ENCODE data around the gene RABGGTB.

Gene RABGGTB

DNA sequence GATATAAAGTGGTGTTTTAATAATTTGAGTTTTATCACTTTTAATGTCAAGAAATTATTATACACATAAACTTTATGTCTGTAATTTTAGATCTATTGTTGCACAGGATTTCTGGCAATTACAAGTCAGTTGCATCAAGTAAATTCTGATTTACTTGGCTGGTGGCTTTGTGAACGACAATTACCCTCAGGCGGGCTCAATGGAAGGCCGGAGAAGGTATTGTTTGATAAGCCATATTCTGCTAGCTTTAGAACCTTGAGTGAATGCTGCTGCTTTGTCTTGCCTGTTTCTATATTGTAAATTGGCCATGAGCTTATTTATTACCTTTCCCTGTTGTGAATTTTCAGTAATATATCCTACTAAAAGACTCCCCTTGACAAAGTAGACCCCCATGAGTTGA is 6.0 kb downstream of the RABGGTB start:
- peaks cover 17% of the 10 kb centered on the region for H3K4me1 ChIP-seq (ENCODE audit: low read depth, poor library complexity, severe bottlenecking)
- no peak overlapping the region for H3K27ac ChIP-seq

GRCh38 chr1:75794382-75794781 is 8.3 kb downstream of the RABGGTB start:
- Histone ChIP-seq H3K27ac (no peak overlapping the region), H4K20me1 (ENCODE audit: insufficient read depth) (peaks cover 21% of the 10 kb centered on the region), H3K9ac (no peak overlapping the region), H3K27me3 (ENCODE audit: insufficient read depth, low read depth) (no peaks in the 10 kb centered on the region), H3K4me2 (no peak overlapping the region), H3K4me3 (IDR thresholded peaks at IDR 0.05; ENCODE audit: insufficient read depth, low read depth, low read length) (no peak overlapping the region), H3K4me1 (ENCODE audit: low read depth, poor library complexity, severe bottlenecking) (peaks cover 8% of the 10 kb centered on the region), H3K79me2 (ENCODE audit: insufficient read depth, low read depth) (peaks cover 16% of the 10 kb centered on the region), H2AFZ (ENCODE audit: low read depth) (no peak overlapping the region), H3K36me3 (ENCODE audit: insufficient read depth) (peaks cover 7% of the 10 kb centered on the region; the same call in 1 of the 2 replicates)
- TF ChIP-seq CTCF (conservative IDR thresholded peaks at IDR 0.05; ENCODE audit: low read depth, low read length), result no peak

More for the DNA sequence above, 6.0 kb downstream of the RABGGTB start:
- Histone ChIP-seq H4K20me1 (ENCODE audit: insufficient read depth) (peaks cover 25% of the 10 kb centered on the region), H2AFZ (ENCODE audit: low read depth) (no peak overlapping the region), H3K9ac (no peak overlapping the region), H3K36me3 (ENCODE audit: insufficient read depth) (peaks cover 11% of the 10 kb centered on the region; the same call in 1 of the 2 replicates), H3K4me3 (IDR thresholded peaks at IDR 0.05; ENCODE audit: insufficient read depth, low read depth, low read length) (no peak overlapping the region), H3K79me2 (ENCODE audit: insufficient read depth, low read depth) (peaks cover 39% of the 10 kb centered on the region), H3K4me2 (no peak overlapping the region), H3K27me3 (ENCODE audit: insufficient read depth, low read depth) (no peaks in the 10 kb centered on the region)
- TF ChIP-seq CTCF (conservative IDR thresholded peaks at IDR 0.05; ENCODE audit: low read depth, low read length), result no peak

GRCh38 chr1:75795703-75796193 is 9.7 kb downstream of the RABGGTB start:
- TF ChIP-seq CTCF (conservative IDR thresholded peaks at IDR 0.05; ENCODE audit: low read depth, low read length), result no peak
- no peaks in the 10 kb centered on the region for H3K27me3 ChIP-seq (ENCODE audit: insufficient read depth, low read depth)
- no peak overlapping the region for H3K4me2 ChIP-seq
- H4K20me1 ChIP-seq (ENCODE audit: insufficient read depth), result peaks cover 16% of the 10 kb centered on the region; the same call in 1 of the 2 replicates
- peaks cover 7% of the 10 kb centered on the region; the same call in 1 of the 2 replicates for H3K36me3 ChIP-seq (ENCODE audit: insufficient read depth)
- H3K4me3 ChIP-seq (IDR thresholded peaks at IDR 0.05; ENCODE audit: insufficient read depth, low read depth, low read length), result no peak overlapping the region
- peaks cover 4% of the 10 kb centered on the region; the same call in 1 of the 2 replicates for H3K79me2 ChIP-seq (ENCODE audit: insufficient read depth, low read depth)
- no peak overlapping the region for H3K9ac ChIP-seq
- H3K27ac ChIP-seq, result no peak overlapping the region
- H3K4me1 ChIP-seq (ENCODE audit: low read depth, poor library complexity, severe bottlenecking), result no peaks in the 10 kb centered on the region
- no peak overlapping the region for H2AFZ ChIP-seq (ENCODE audit: low read depth)

DNA sequence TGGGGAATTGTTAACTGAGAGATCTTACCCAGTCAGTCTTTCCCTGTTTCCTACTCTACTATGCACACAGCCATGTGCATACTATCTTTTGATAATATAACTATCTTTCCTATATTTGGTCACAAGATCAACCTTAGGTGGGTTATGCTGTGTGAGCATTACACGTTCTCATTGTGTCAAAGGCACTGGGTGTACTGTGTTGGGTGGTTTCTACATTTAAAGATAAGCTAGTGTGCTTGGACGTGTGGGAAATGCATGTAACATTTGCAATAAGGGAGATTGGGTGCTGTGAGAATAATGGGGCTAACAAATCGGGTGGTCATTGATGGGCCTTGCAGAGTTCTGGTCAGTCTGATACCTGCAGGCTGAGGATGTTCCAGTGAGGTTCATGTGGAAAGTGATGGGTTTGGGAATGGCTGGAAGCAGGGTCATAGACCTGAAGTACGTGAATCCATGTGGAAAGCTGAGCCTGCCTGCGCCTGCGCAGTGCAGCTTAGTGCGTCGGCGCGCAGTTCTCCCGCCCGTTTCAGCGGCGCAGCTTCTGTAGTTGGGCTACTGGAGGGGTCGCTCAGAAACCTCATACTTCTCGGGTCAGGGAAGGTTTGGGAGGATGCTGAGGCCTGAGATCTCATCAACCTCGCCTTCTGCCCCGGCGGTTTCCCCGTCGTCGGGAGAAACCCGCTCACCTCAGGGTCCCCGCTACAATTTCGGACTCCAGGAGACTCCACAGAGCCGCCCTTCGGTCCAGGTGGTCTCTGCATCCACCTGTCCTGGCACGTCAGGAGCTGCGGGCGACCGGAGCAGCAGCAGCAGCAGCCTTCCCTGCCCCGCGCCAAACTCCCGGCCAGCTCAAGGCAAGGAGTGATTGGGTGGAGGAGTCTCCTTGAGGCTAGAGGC is 10.6 kb downstream of the RABGGTB start, which contains the start of gene MSH4:
Gene MSH4 (plus strand): TSS at position 507 of the 897 bp plus-strand sequence. CDS start 104 bp downstream, at position 611.
- Histone ChIP-seq H3K4me3 (IDR thresholded peaks at IDR 0.05; ENCODE audit: insufficient read depth, low read depth, low read length) (no peak within 1 kb of the TSS), H2AFZ (ENCODE audit: low read depth) (no peak within 1 kb of the TSS), H3K27ac (no peak within 1 kb of the TSS), H3K9ac (no peak within 1 kb of the TSS), H4K20me1 (ENCODE audit: insufficient read depth) (peaks cover 14% of the 10 kb centered on the region; the same call in 1 of the 2 replicates), H3K4me2 (no peak within 1 kb of the TSS), H3K4me1 (ENCODE audit: low read depth, poor library complexity, severe bottlenecking) (no peaks in the 10 kb centered on the region), H3K79me2 (ENCODE audit: insufficient read depth, low read depth) (no peaks in the 10 kb centered on the region), H3K27me3 (ENCODE audit: insufficient read depth, low read depth) (no peaks in the 10 kb centered on the region), H3K36me3 (ENCODE audit: insufficient read depth) (peaks cover 5% of the 10 kb centered on the region; the same call in 1 of the 2 replicates)
- no peak for TF ChIP-seq CTCF (conservative IDR thresholded peaks at IDR 0.05; ENCODE audit: low read depth, low read length)

Measured in KMS-11 (cell line).